HepG2 (cell line): Measurements from ENCODE around the gene ULK3. TPM values are rescaled to one million over a fixed set of nuclear protein-coding genes. Genes with fewer than 3 reads are reported as not detected.

ENCODE experiments used
- AGO2 ChIP-seq: fragments of 200-400 bp; formaldehyde crosslinking; optimal IDR thresholded peaks from 2 replicates; pipeline ENCODE3; 2017; ENCODE audit warnings: mild to moderate bottlenecking, low read depth, low read length, moderate library complexity
- BCLAF1 ChIP-seq: fragments of 450-650 bp; IDR thresholded peaks from 2 replicates; pipeline ENCODE4 v1.6.1; 2017; ENCODE audit warnings: mild to moderate bottlenecking
- DR1 ChIP-seq: sonication (generic); formaldehyde crosslinking; IDR thresholded peaks from 2 replicates; pipeline ENCODE4 v1.8.0; 2021; ENCODE audit warnings: mild to moderate bottlenecking, missing genetic modification reagents, inconsistent platforms
- ELK4 ChIP-seq: sonication (generic); formaldehyde crosslinking; IDR thresholded peaks from 2 replicates; pipeline ENCODE4 v1.9.0; 2021; ENCODE audit warnings: missing genetic modification reagents, borderline replicate concordance
- EP300 ChIP-seq, 3 experiments: sonication (generic) in 1 of 3; formaldehyde crosslinking in 1 of 3; IDR thresholded peaks; 2 replicates each; pipeline versions ENCODE4 v1.5.1 to v1.6.1; 2011 to 2020; ENCODE audit warnings: low read depth in 2 of 3, low read length in 2 of 3, borderline replicate concordance in 1 of 3, improper control_type of control experiment in 1 of 3, mild to moderate bottlenecking in 1 of 3, missing genetic modification reagents in 1 of 3, moderate library complexity in 1 of 3
- HHEX ChIP-seq: IDR thresholded peaks from 2 replicates; pipeline ENCODE4 v1.6.1; 2016; ENCODE audit warnings: control low read depth
- HNRNPK ChIP-seq: fragments of 200-400 bp; formaldehyde crosslinking; IDR thresholded peaks from 2 replicates; pipeline ENCODE4 v1.6.1; 2018; ENCODE audit warnings: low read length, low read depth, moderate library complexity, mild to moderate bottlenecking; ENCODE audit not compliant: poor library complexity, severe bottlenecking
- KLF11 ChIP-seq: IDR thresholded peaks from 2 replicates; pipeline ENCODE4 v1.6.1; 2016; ENCODE audit warnings: missing compliant biosample characterization
- MYC ChIP-seq: sonication (generic); formaldehyde crosslinking; IDR thresholded peaks from 2 replicates; pipeline ENCODE4 v1.9.0; 2021; ENCODE audit warnings: missing genetic modification reagents, borderline replicate concordance
- NCOA2 ChIP-seq: sonication (generic); formaldehyde crosslinking; IDR thresholded peaks from 2 replicates; pipeline ENCODE4 v1.8.0; 2022; ENCODE audit warnings: inconsistent platforms
- TARDBP ChIP-seq: sonication (generic); formaldehyde crosslinking; IDR thresholded peaks from 2 replicates; pipeline ENCODE4 v1.8.0; 2022; ENCODE audit warnings: mild to moderate bottlenecking, missing genetic modification reagents
- TCF12 ChIP-seq, 2 experiments: fragments of 450-650 bp in 1 of 2; sonication (generic) in 1 of 2; formaldehyde crosslinking in 1 of 2; IDR thresholded peaks; 2 replicates each; pipeline versions ENCODE4 v1.6.1 to v1.8.0; 2017 to 2022; ENCODE audit warnings: antibody characterized with exemption in 1 of 2, mild to moderate bottlenecking in 1 of 2, missing genetic modification reagents in 1 of 2, moderate library complexity in 1 of 2
- ZEB1 ChIP-seq: IDR thresholded peaks from 2 replicates; pipeline ENCODE4 v1.6.1; 2012; ENCODE audit warnings: mild to moderate bottlenecking, low read depth, inconsistent platforms; ENCODE audit not compliant: insufficient replicate concordance
- ZFYVE20 ChIP-seq: sonication (generic); formaldehyde crosslinking; IDR thresholded peaks from 2 replicates; pipeline ENCODE4 v1.8.0; 2023; ENCODE audit warnings: low read depth, mild to moderate bottlenecking, moderate library complexity, missing genetic modification reagents, borderline replicate concordance
- ZNF33A ChIP-seq: sonication (generic); formaldehyde crosslinking; IDR thresholded peaks from 2 replicates; pipeline ENCODE4 v1.5.1; 2020; ENCODE audit warnings: missing genetic modification reagents, mild to moderate bottlenecking, moderate library complexity, borderline replicate concordance
- ZNF33B ChIP-seq: sonication (generic); formaldehyde crosslinking; IDR thresholded peaks from 2 replicates; pipeline ENCODE4 v1.5.1; 2020; ENCODE audit warnings: mild to moderate bottlenecking, missing genetic modification reagents
- ZNF513 ChIP-seq: sonication (generic); formaldehyde crosslinking; conservative IDR thresholded peaks from 2 replicates; pipeline ENCODE4 v1.5.0; 2020; ENCODE audit warnings: missing genetic modification reagents
- ZNF547 ChIP-seq: sonication (generic); formaldehyde crosslinking; IDR thresholded peaks from 2 replicates; pipeline ENCODE4 v1.5.1; 2020; ENCODE audit warnings: mild to moderate bottlenecking, missing genetic modification reagents
- ZNF569 ChIP-seq: sonication (generic); formaldehyde crosslinking; IDR thresholded peaks from 2 replicates; pipeline ENCODE4 v1.5.0; 2020; ENCODE audit warnings: mild to moderate bottlenecking, missing genetic modification reagents, moderate library complexity, borderline replicate concordance
- ZNF576 ChIP-seq: sonication (generic); formaldehyde crosslinking; IDR thresholded peaks from 2 replicates; pipeline ENCODE4 v1.4.0; 2020; ENCODE audit warnings: mild to moderate bottlenecking, missing genetic modification reagents
- ZNF615 ChIP-seq: sonication (generic); formaldehyde crosslinking; IDR thresholded peaks from 2 replicates; pipeline ENCODE4 v1.5.0; 2020; ENCODE audit warnings: mild to moderate bottlenecking, missing genetic modification reagents, borderline replicate concordance
- ZNF883 ChIP-seq: sonication (generic); formaldehyde crosslinking; IDR thresholded peaks from 2 replicates; pipeline ENCODE4 v1.5.1; 2020; ENCODE audit warnings: mild to moderate bottlenecking, missing genetic modification reagents; ENCODE audit errors: not compliant biosample characterization
- ZSCAN31 ChIP-seq: sonication (generic); formaldehyde crosslinking; IDR thresholded peaks from 2 replicates; pipeline ENCODE4 v1.5.0; 2020; ENCODE audit warnings: low read depth, mild to moderate bottlenecking, missing genetic modification reagents
- polyA plus RNA-seq, 8 experiments: library from polyadenylated mRNA; depleted of rRNA in 3 of 8; stranded (reverse) in 7 of 8; unstranded in 1 of 8; fragments of >200 nt; fragmentation: Illumina TruSeq in 4 of 8; extraction: Trizol in 4 of 8; gene quantifications; 2 replicates each; pipeline versions ENCODE4 v1.2.1 to v1.2.3, GENCODE V29; 2011 to 2016; ENCODE audit warnings: low read depth in 4 of 8, missing spikeins in 1 of 8, mixed read lengths in 1 of 8; ENCODE audit not compliant: insufficient read depth in 1 of 8
- total RNA-seq, 5 experiments: library from RNA; depleted of rRNA; stranded (reverse); fragments of >200 nt; fragmentation: Illumina TruSeq; extraction: Trizol; gene quantifications; 2 replicates each; pipeline ENCODE4 v1.2.3, GENCODE V29; 2016; ENCODE audit warnings: low read depth in 1 of 5

ULK3 gene
- total and polyA plus RNA-seq, 2 of the 13 experiments (the other 11 are each of a cell fraction or from before 2014, with no cell fraction given), result 15.2 to 23.7 TPM

GRCh38 chr15:74873036-74873755, 30.2 kb upstream of the ULK3 start, which contains the start of gene SCAMP2 (continued):
- TF ChIP-seq ZSCAN31 (CRISPR knock-in tag) (peak; percentile 62; the same call in 1 of the 2 replicates), ZNF33A (CRISPR knock-in tag) (no peak), ZNF615 (CRISPR knock-in tag) (no peak), ELK4 (CRISPR knock-in tag) (no peak), DR1 (CRISPR knock-in tag) (peak; percentile 28; the same call in 1 of the 2 replicates), KLF11 (CRISPR knock-in tag) (no peak; the same call in 1 of the 2 replicates), ZEB1 (no peak), ZNF33B (no peak), ZNF576 (CRISPR knock-in tag) (no peak), NCOA2 (CRISPR knock-in tag) (peak; percentile 48; the same call in 1 of the 2 replicates), HHEX (CRISPR knock-in tag) (no peak), ZNF569 (CRISPR knock-in tag) (no peak), TCF12 (IDR thresholded peaks at IDR 0.05) (no peak), TCF12 (CRISPR knock-in tag; IDR thresholded peaks at IDR 0.05) (no peak), AGO2 (peak; percentile 77), ZNF513 (no peak), EP300 (IDR thresholded peaks at IDR 0.05; ENCODE audit: low read depth in 2 of 2, low read length in 2 of 2) (0 out of 4 replicates have a peak, but pooled peaks of 1 of the 2 experiments have one; percentile 40), EP300 (CRISPR knock-in tag; IDR thresholded peaks at IDR 0.05; ENCODE audit: borderline replicate concordance) (no peak), ZNF547 (CRISPR knock-in tag) (no peak), ZNF883 (CRISPR knock-in tag) (peak; percentile 42), TARDBP (CRISPR knock-in tag) (no peak; the same call in 1 of the 2 replicates), BCLAF1 (no peak), MYC (CRISPR knock-in tag) (no peak; the same call in 1 of the 2 replicates), ZFYVE20 (no peak), HNRNPK (peak; percentile 94)
